Mucosa of rectum (tissue), 2 donors: ENCODE measurements around the gene PHYKPL.

ENCODE experiments used
- H3K27ac ChIP-seq, 2 donors: one replicate each; pipeline ENCODE4 v1.7.0; 2013; ENCODE audit warnings: inconsistent platforms in 2 of 2, low read depth in 2 of 2, low read length in 2 of 2
- H3K27me3 ChIP-seq, 2 donors: one replicate each; pipeline ENCODE4 v1.7.0; 2013; ENCODE audit warnings: low read length in 2 of 2; ENCODE audit not compliant: control insufficient read depth in 2 of 2, insufficient read depth in 2 of 2
- H3K36me3 ChIP-seq, 2 donors: one replicate each; pipeline ENCODE4 v1.7.0; 2013; ENCODE audit warnings: low read length in 2 of 2; ENCODE audit not compliant: control insufficient read depth in 2 of 2, insufficient read depth in 2 of 2
- H3K4me1 ChIP-seq, 2 donors: one replicate each; pipeline ENCODE4 v1.7.0; 2013; ENCODE audit warnings: low read length in 2 of 2, mild to moderate bottlenecking in 1 of 2; ENCODE audit not compliant: control insufficient read depth in 2 of 2, insufficient read depth in 2 of 2
- H3K4me3 ChIP-seq, 2 donors: one replicate each; pipeline ENCODE4 v1.7.0; 2013; ENCODE audit warnings: low read length in 2 of 2
- H3K9ac ChIP-seq, 2 donors: one replicate each; pipeline ENCODE4 v1.7.0; 2013; ENCODE audit warnings: low read length in 2 of 2, low read depth in 1 of 2, mild to moderate bottlenecking in 1 of 2
- H3K9me3 ChIP-seq, 2 donors: one replicate each; pipeline ENCODE4 v1.7.0; 2013; ENCODE audit warnings: low read length in 2 of 2; ENCODE audit not compliant: control insufficient read depth in 2 of 2
- donor health status: healthy.
- donor health status: Normal muscosa, but diverticular disease.

Gene PHYKPL

DNA sequence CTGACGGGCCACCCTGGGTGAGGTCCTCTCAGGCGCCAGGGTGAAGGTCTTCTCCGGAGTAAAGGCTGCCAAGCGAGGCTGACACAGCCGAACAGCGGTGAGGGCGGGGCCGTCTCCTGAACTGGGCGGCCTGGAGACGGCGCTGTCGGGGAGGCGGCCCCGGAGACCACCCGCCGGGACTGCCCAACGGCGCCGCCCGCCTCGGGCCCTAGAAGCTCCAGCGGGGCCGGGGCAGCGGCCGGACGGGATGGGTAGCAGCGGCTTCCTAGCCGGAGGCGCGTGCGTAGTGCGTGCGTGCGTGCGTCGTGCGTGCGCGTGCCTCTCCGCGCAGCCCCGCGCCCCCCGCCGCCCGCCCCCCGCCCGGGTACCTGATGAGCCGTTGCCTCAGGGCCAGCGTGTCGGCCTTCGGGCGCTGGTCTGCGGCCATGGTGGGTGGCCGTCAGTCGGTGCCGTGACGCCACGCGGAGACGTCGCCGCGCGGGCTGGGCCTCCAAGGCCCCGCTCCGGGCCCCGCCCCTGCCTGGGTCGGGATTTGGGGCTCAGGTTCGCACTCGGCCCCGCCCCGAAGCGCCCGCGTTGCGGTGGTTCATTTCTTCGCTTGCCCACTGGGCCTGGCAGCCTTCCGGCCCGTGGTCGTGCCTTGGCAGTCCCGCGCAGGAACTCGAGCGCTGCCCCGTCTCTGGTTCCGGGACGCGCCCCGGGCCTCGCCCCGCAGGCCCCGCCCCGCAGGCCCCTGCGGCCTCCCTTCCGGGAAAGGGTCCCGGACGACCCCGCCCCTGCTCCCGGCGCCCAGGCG lies at the start of gene PHYKPL:
Gene PHYKPL, minus strand, starts transcription at position 679 of the 796 bp plus-strand sequence. Its CDS starts 252 bp downstream, at position 427.
- peaks cover 29 to 34% of the 10 kb centered on the region in 2 donors for H3K36me3 ChIP-seq
- H3K27ac ChIP-seq, result peak within 1 kb of the TSS; percentile 93 to 98
- peaks cover 60 to 61% of the 10 kb centered on the region in 2 donors for H3K4me1 ChIP-seq
- H3K9ac ChIP-seq, result peak within 1 kb of the TSS; percentile 93 to 96
- H3K27me3 ChIP-seq, result no peaks in the 10 kb centered on the region
- H3K4me3 ChIP-seq, result peak within 1 kb of the TSS; percentile 79 to 81
- H3K9me3 ChIP-seq, result no peaks in the 10 kb centered on the region

GRCh38 chr5:178282391-178282790 lies 49.8 kb upstream of the PHYKPL start:
- H3K36me3 ChIP-seq, result no peaks in the 10 kb centered on the region
- no peak overlapping the region for H3K9ac ChIP-seq
- H3K27ac ChIP-seq, result no peak overlapping the region

GRCh38 chr5:178281331-178281730 lies 48.7 kb upstream of the PHYKPL start:
- peaks cover 0 to 6% of the 10 kb centered on the region in 2 donors for H3K9me3 ChIP-seq
- H3K36me3 ChIP-seq, result no peaks in the 10 kb centered on the region
- H3K4me1 ChIP-seq, result peaks cover 0 to 2% of the 10 kb centered on the region in 2 donors
- H3K9ac ChIP-seq, result no peak overlapping the region
- no peak overlapping the region for H3K4me3 ChIP-seq
- H3K27me3 ChIP-seq, result peaks cover 0 to 4% of the 10 kb centered on the region in 2 donors
- no peak overlapping the region for H3K27ac ChIP-seq

More at GRCh38 chr5:178282391-178282790, 49.8 kb upstream of the PHYKPL start:
- no peak overlapping the region for H3K4me3 ChIP-seq
- peaks cover 0 to 4% of the 10 kb centered on the region in 2 donors for H3K27me3 ChIP-seq
- H3K4me1 ChIP-seq, result peaks cover 0 to 2% of the 10 kb centered on the region in 2 donors
- H3K9me3 ChIP-seq, result peaks cover 0 to 6% of the 10 kb centered on the region in 2 donors

GRCh38 chr5:178280631-178281030 lies 48.0 kb upstream of the PHYKPL start:
- Histone ChIP-seq H3K9ac (no peak overlapping the region), H3K9me3 (peaks cover 2 to 9% of the 10 kb centered on the region in 2 donors), H3K36me3 (no peaks in the 10 kb centered on the region), H3K4me3 (no peak overlapping the region), H3K27me3 (peaks cover 0 to 4% of the 10 kb centered on the region in 2 donors), H3K27ac (no peak overlapping the region), H3K4me1 (peaks cover 0 to 2% of the 10 kb centered on the region in 2 donors)

DNA sequence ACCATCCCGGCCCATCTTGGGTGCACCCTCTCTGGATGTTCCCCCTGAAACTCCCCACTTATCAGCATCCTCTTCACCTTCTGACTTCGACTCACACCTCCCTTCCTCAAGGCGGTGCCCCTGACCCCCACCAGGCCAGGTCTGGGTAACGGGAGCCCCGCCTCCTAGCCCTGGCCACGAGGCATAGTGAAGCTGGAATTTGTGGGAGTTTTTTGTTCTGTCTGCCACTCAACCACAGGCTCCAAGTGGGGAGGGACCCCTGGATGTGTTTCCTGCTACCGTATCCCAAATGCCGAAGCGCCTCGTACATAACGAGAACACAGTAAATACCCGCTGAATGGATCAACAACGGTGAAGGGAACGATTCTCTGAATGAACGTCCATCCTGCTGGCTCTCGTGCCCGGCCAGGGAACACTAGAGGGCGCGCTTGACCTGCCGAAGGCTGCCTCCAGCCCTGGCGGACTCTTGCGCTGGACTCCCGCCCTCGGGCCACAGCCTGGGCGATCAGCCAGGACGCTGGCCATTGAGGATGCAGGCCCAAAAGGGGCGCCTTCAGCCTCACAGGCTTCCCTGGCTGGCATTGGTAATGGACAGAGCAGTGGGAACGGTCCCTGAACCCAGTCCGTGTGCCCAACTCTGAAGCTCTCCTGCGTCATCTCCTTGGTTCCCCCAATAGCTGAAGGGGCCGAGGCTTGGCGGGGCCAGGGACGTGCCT lies 47.3 kb upstream of the PHYKPL start:
- Histone ChIP-seq H3K4me1 (peaks cover 0 to 2% of the 10 kb centered on the region in 2 donors), H3K27me3 (peaks cover 0 to 4% of the 10 kb centered on the region in 2 donors), H3K27ac (no peak overlapping the region), H3K9me3 (peaks cover 2 to 9% of the 10 kb centered on the region in 2 donors), H3K9ac (no peak overlapping the region), H3K4me3 (no peak overlapping the region), H3K36me3 (no peaks in the 10 kb centered on the region)

DNA sequence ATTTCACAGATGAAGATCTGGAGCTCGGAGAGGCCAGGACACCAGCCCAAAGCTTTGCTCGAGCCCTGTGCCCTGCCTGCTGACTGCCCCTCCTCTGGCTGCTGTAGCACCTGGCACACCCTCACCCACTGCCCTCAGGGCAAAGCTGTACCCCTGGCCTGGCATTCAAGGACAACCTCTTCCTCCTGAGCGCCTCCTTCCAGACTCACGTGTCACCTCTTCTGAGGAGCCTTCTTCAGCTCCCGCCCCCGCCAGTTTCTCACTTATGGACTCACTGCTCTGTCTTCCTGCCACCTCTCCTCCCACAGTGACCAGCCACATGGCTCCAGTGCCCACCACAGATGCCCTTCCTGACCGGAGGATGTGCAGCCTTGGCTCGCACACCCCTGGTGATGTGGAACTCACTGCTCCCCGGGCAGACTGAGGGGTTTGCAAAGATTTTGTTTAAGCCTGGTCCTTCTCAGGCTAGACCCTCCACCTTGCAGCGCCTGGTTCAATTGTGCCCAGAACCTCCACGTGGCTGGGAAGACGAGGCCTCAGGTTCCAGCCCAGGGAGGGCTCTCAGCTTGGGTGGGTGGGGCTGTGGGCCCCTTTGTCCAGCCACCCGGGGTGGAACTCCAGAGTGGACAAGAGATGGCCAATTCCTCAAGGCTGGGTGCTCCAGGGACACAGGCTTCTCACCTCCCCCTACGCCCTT lies 46.6 kb upstream of the PHYKPL start:
- H3K27ac ChIP-seq, result no peak overlapping the region
- no peaks in the 10 kb centered on the region for H3K36me3 ChIP-seq
- peaks cover 0 to 4% of the 10 kb centered on the region in 2 donors for H3K27me3 ChIP-seq
- H3K4me1 ChIP-seq, result peaks cover 0 to 2% of the 10 kb centered on the region in 2 donors
- peaks cover 2 to 9% of the 10 kb centered on the region in 2 donors for H3K9me3 ChIP-seq
- no peak overlapping the region for H3K4me3 ChIP-seq
- H3K9ac ChIP-seq, result no peak overlapping the region

GRCh38 chr5:178278358-178279023 lies 45.9 kb upstream of the PHYKPL start:
- H3K4me3 ChIP-seq, result no peak overlapping the region
- H3K36me3 ChIP-seq, result no peaks in the 10 kb centered on the region
- H3K27me3 ChIP-seq, result peaks cover 0 to 4% of the 10 kb centered on the region in 2 donors
- H3K4me1 ChIP-seq, result peaks cover 0 to 2% of the 10 kb centered on the region in 2 donors
- no peak overlapping the region for H3K9ac ChIP-seq
- H3K9me3 ChIP-seq, result peaks cover 2 to 4% of the 10 kb centered on the region in 2 donors
- H3K27ac ChIP-seq, result no peak overlapping the region

GRCh38 chr5:178277866-178278265 lies 45.3 kb upstream of the PHYKPL start:
- Histone ChIP-seq H3K27me3 (peaks cover 0 to 4% of the 10 kb centered on the region in 2 donors), H3K27ac (no peak overlapping the region), H3K4me1 (peaks cover 0 to 2% of the 10 kb centered on the region in 2 donors), H3K36me3 (no peaks in the 10 kb centered on the region), H3K4me3 (no peak overlapping the region), H3K9me3 (peaks cover 2 to 3% of the 10 kb centered on the region in 2 donors), H3K9ac (no peak overlapping the region)

- no peak overlapping the region for H3K27ac ChIP-seq
- H3K9ac ChIP-seq, result no peak overlapping the region
- no peak overlapping the region for H3K4me3 ChIP-seq
- H3K4me1 ChIP-seq, result peaks cover 0 to 2% of the 10 kb centered on the region in 2 donors
- no peaks in the 10 kb centered on the region for H3K36me3 ChIP-seq
- H3K9me3 ChIP-seq, result peaks cover 2 to 3% of the 10 kb centered on the region in 2 donors
- H3K27me3 ChIP-seq, result peaks cover 0 to 4% of the 10 kb centered on the region in 2 donors
Measured at GRCh38 chr5:178277346-178277745, 44.7 kb upstream of the PHYKPL start.
